A549 (cell line): ENCODE results near the gene SLC35F4. TPM values are rescaled to one million over a fixed set of nuclear protein-coding genes. Genes with fewer than 3 reads are reported as not detected.

Experiments used
- ATAC-seq, 2 experiments: fragments of 200-7000 bp in 1 of 2; fragments of >200 bp in 1 of 2; cut with Nextera tagmentation in 1 of 2; cut with Tn5 transposase in 1 of 2; 3 replicates each; pipeline versions ENCODE4 v1.8.0 to v1.9.1; 2018 to 2020; ENCODE audit warnings: mild to moderate bottlenecking in 1 of 2, moderate library complexity in 1 of 2
- CTCF ChIA-PET: fragments of 300-600 bp; sonication (Branson Sonifier 250); formaldehyde crosslinking; extraction: SDS; loops from one replicate; lab custom pipeline; 2021; ENCODE audit warnings: antibody characterized with exemption, inconsistent platforms; lab: Yijun Ruan, JAX
- POLR2A ChIA-PET: fragments of 350-600 bp; formaldehyde crosslinking; extraction: SDS; loops from one replicate; lab custom pipeline; 2021; ENCODE audit warnings: antibody characterized with exemption, inconsistent platforms; lab: Yijun Ruan, JAX
- DNase-seq, 2 experiments: peaks; one replicate each; pipeline versions ENCODE4 v3.0.0 to v3.0.0-alpha.2; 2011 to 2016; ENCODE audit warnings: low read depth in 1 of 2, low spot score in 1 of 2
- FAIRE-seq: peaks from 2 replicates; lab custom pipeline; 2011; peaks lifted over from hg19 to GRCh38; lab: Jason Lieb, UNC
- H3K27ac ChIP-seq, 2 experiments: fragments of >200 bp; sonication (Bioruptor Twin); formaldehyde crosslinking; 3 replicates each; pipeline ENCODE4 v1.5.1; 2016 to 2017
- H3K4me1 ChIP-seq: fragments of >200 bp; sonication (Bioruptor Twin); formaldehyde crosslinking; 3 replicates; pipeline ENCODE4 v1.6.1; 2016
- H3K4me2 ChIP-seq: fragments of >200 bp; sonication (Bioruptor Twin); formaldehyde crosslinking; 3 replicates; pipeline ENCODE4 v1.6.1; 2016
- H3K4me3 ChIP-seq: fragments of >200 bp; sonication (Bioruptor Twin); formaldehyde crosslinking; 3 replicates; pipeline ENCODE4 v1.5.1; 2016
- H3K9me3 ChIP-seq: fragments of >200 bp; sonication (Bioruptor Twin); formaldehyde crosslinking; 3 replicates; pipeline ENCODE4 v1.6.1; 2016
- CBX2 ChIP-seq: fragments of 200-600 bp; sonication (generic); IDR thresholded peaks from 2 replicates; pipeline ENCODE4 v1.6.1; 2016; ENCODE audit warnings: low read depth, mild to moderate bottlenecking, borderline replicate concordance
- CEBPB ChIP-seq, 2 experiments: fragments of >200 bp in 1 of 2; sonication (Bioruptor Twin) in 1 of 2; formaldehyde crosslinking in 1 of 2; IDR thresholded peaks; 2 replicates each; pipeline ENCODE4 v1.6.1; 2012 to 2016
- CHD4 ChIP-seq: fragments of 200-600 bp; sonication (generic); IDR thresholded peaks from 2 replicates; pipeline ENCODE4 v1.6.1; 2016; ENCODE audit warnings: antibody characterized with exemption, mild to moderate bottlenecking, borderline replicate concordance
- E2F6 ChIP-seq: IDR thresholded peaks from 2 replicates; pipeline ENCODE4 v1.6.1; 2012; ENCODE audit warnings: low read depth, borderline replicate concordance
- ESRRA ChIP-seq: fragments of 150-350 bp; IDR thresholded peaks from 2 replicates; pipeline ENCODE4 v1.6.1; 2014; ENCODE audit warnings: mild to moderate bottlenecking, low read length, borderline replicate concordance
- GATA3 ChIP-seq: IDR thresholded peaks from 2 replicates; pipeline ENCODE4 v1.6.1; 2012; ENCODE audit warnings: borderline replicate concordance
- HMGXB4 ChIP-seq: fragments of 250-450 bp; sonication (Bioruptor Pico); IDR thresholded peaks from 2 replicates; pipeline ENCODE4 v1.5.0; 2021; ENCODE audit warnings: mild to moderate bottlenecking, moderate library complexity, borderline replicate concordance
- KDM1A ChIP-seq: fragments of 200-600 bp; sonication (generic); IDR thresholded peaks from 2 replicates; pipeline ENCODE4 v1.6.1; 2016; ENCODE audit warnings: low read depth, mild to moderate bottlenecking
- KDM5A ChIP-seq: fragments of 200-600 bp; sonication (generic); IDR thresholded peaks from 2 replicates; pipeline ENCODE4 v1.6.1; 2016; ENCODE audit warnings: antibody characterized with exemption, mild to moderate bottlenecking
- MAX ChIP-seq: IDR thresholded peaks from 2 replicates; pipeline ENCODE4 v1.6.1; 2012
- MYC ChIP-seq: IDR thresholded peaks from 2 replicates; pipeline ENCODE4 v1.6.1; 2012; ENCODE audit warnings: mild to moderate bottlenecking, inconsistent platforms, low read length, improper control_type of control experiment, borderline replicate concordance
- NFE2L2 ChIP-seq: fragments of 150-350 bp; conservative IDR thresholded peaks from 2 replicates; pipeline ENCODE4 v1.6.1; 2014; ENCODE audit warnings: low read length
- NR3C1 ChIP-seq: fragments of >200 bp; sonication (Bioruptor Twin); formaldehyde crosslinking; IDR thresholded peaks from 3 replicates; pipeline ENCODE4 v1.6.1; 2017
- RAD21 ChIP-seq, 2 experiments: fragments of >200 bp in 1 of 2; sonication (Bioruptor Twin) in 1 of 2; formaldehyde crosslinking in 1 of 2; IDR thresholded peaks in 1 of 2; conservative IDR thresholded peaks in 1 of 2; 2 replicates in 1 of 2; 3 replicates in 1 of 2; pipeline ENCODE4 v1.6.1; 2012 to 2018; ENCODE audit warnings: inconsistent platforms in 1 of 2
- RARB ChIP-seq: fragments of 250-450 bp; sonication (Bioruptor Pico); IDR thresholded peaks from 2 replicates; pipeline ENCODE4 v1.8.0; 2021; ENCODE audit warnings: mild to moderate bottlenecking, moderate library complexity
- RNF2 ChIP-seq: fragments of 200-600 bp; sonication (generic); IDR thresholded peaks from 2 replicates; pipeline ENCODE4 v1.6.1; 2016; ENCODE audit warnings: low read depth, mild to moderate bottlenecking, antibody characterized with exemption, moderate library complexity, borderline replicate concordance
- ZFP36 ChIP-seq: fragments of 450-650 bp; IDR thresholded peaks from 2 replicates; pipeline ENCODE4 v1.6.1; 2014; ENCODE audit warnings: borderline replicate concordance; ENCODE audit not compliant: partially characterized antibody
- WGBS: methylation state at CpG from one replicate; pipeline ENCODE4 v1.1.6; 2017; ENCODE audit errors: missing lambda C conversion rate; 5-methylcytosine and 5-hydroxymethylcytosine counted together
- polyA plus RNA-seq, 4 experiments: library from polyadenylated mRNA; depleted of rRNA in 3 of 4; stranded (reverse); fragments of >200 nt; fragmentation: RNase III in 1 of 4; extraction: RNeasy Plus Mini Kit Qiagen cat#74134 plus additional on column Dnase treatment in 1 of 4; gene quantifications; 2 replicates in 3 of 4; 3 replicates in 1 of 4; pipeline ENCODE4 v1.2.3, GENCODE V29; 2011 to 2017
- TF ChIP-seq, protein P1 (sequence below): fragments of 250-450 bp; sonication (Bioruptor Pico); IDR thresholded peaks from 2 replicates; pipeline ENCODE4 v1.5.0; 2020; ENCODE audit warnings: low read depth, mild to moderate bottlenecking, moderate library complexity

The SLC35F4 gene
- polyA plus RNA-seq, 2 of the 4 experiments (the other 2 are of a cell fraction), result not detected

- H3K27ac ChIP-seq, result no peak overlapping the region
- no peak for FAIRE-seq
- H3K9me3 ChIP-seq, result no peaks in the 10 kb centered on the region
- H3K4me2 ChIP-seq, result no peak overlapping the region
- TF ChIP-seq CBX2 (no peak), RNF2 (no peak), CEBPB (IDR thresholded peaks at IDR 0.05) (no peak), KDM5A (no peak)
- no peaks in the 10 kb centered on the region for H3K4me1 ChIP-seq
- ChIA-PET POLR2A (no interaction called here), CTCF (no interaction called here)
- ATAC-seq, result no peak
- DNase-seq, result no peak
- no peak overlapping the region for H3K4me3 ChIP-seq
- 8% methylated on average over 2 of the region's 2 CpGs for WGBS
These were observed 11.3 kb downstream of the SLC35F4 start for GRCh38 chr14:57854571-57854970.

DNA sequence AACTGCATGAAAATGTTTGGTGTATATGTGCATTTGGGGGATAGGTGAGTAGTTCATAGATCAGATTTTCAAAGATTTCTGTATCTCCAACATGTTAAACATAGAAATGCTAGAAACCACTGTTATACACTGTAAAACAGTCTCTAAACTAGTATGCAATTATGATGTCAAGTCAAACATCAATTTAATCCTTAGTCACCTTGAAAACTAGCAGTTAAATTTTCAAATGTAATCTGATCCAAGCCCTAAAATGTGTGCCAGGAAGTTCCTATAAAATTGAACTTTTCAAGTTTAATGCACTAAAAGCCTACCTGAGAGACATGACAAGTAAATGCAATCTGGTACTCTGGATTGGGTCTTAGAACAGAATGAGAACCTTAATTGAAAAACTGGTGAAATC lies 14.5 kb downstream of the SLC35F4 start:
- H3K4me1 ChIP-seq, result no peaks in the 10 kb centered on the region
- DNase-seq (no peak), ATAC-seq (no peak), FAIRE-seq (no peak)
- H3K4me2 ChIP-seq, result no peak overlapping the region
- ChIA-PET CTCF (no interaction called here), POLR2A (no interaction called here)
- no peaks in the 10 kb centered on the region for H3K9me3 ChIP-seq
- no peak for TF ChIP-seq E2F6
- H3K4me3 ChIP-seq, result no peak overlapping the region
- H3K27ac ChIP-seq, result no peak overlapping the region

GRCh38 chr14:57848786-57849185 lies 17.1 kb downstream of the SLC35F4 start:
- POLR2A ChIA-PET, result no interaction called here
- no peak for ATAC-seq
- CTCF ChIA-PET, result no interaction called here

GRCh38 chr14:57848353-57848752 lies 17.5 kb downstream of the SLC35F4 start:
- 29% methylated on average over 4 of the region's 4 CpGs for whole genome bisulfite sequencing
- ATAC-seq (no peak), FAIRE-seq (no peak), DNase-seq (no peak)
- Histone ChIP-seq H3K9me3 (no peaks in the 10 kb centered on the region), H3K4me3 (no peak overlapping the region), H3K27ac (no peak overlapping the region), H3K4me1 (no peaks in the 10 kb centered on the region), H3K4me2 (no peak overlapping the region)
- ChIA-PET CTCF (no interaction called here), POLR2A (no interaction called here)
- TF ChIP-seq ESRRA, result no peak
- TF ChIP-seq MYC, result no peak
- no peak for TF ChIP-seq RARB (CRISPR knock-in tag)
- no peak for TF ChIP-seq ZFP36
- no peak for TF ChIP-seq NR3C1
- TF ChIP-seq HMGXB4, result no peak
- TF ChIP-seq MAX, result no peak

More at GRCh38 chr14:57848786-57849185, 17.1 kb downstream of the SLC35F4 start:
- TF ChIP-seq KDM1A (no peak), RAD21 (conservative IDR thresholded peaks at IDR 0.05 in 1 of 2, IDR thresholded peaks at IDR 0.05 in 1 of 2) (no peak), HMGXB4 (no peak), CHD4 (no peak), NFE2L2 (no peak), GATA3 (no peak)
- TF ChIP-seq, protein P1, sequence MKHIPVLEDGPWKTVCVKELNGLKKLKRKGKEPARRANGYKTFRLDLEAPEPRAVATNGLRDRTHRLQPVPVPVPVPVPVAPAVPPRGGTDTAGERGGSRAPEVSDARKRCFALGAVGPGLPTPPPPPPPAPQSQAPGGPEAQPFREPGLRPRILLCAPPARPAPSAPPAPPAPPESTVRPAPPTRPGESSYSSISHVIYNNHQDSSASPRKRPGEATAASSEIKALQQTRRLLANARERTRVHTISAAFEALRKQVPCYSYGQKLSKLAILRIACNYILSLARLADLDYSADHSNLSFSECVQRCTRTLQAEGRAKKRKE (CRISPR knock-in tag), result no peak
- TF ChIP-seq, all 56 proteins: peak for 0
- Histone ChIP-seq H3K27ac (no peak overlapping the region), H3K4me2 (no peak overlapping the region), H3K4me1 (no peaks in the 10 kb centered on the region), H3K4me3 (no peak overlapping the region), H3K9me3 (no peaks in the 10 kb centered on the region)
- WGBS, result 2% methylated on average over 3 of the region's 3 CpGs
- FAIRE-seq (no peak), DNase-seq (no peak)
